ENCODE results near the gene PIGX. TPM values are rescaled to one million over a fixed set of nuclear protein-coding genes. Genes with fewer than 3 reads are reported as not detected.

PIGX gene
- total and polyA plus RNA-seq, 2 of the 4 experiments (the other 2 are of a cell fraction), result 9.4 to 14.5 TPM

GRCh38 chr3:196673632-196674031, 38.5 kb upstream of the PIGX start:
- no peak overlapping the region for H3K27ac ChIP-seq (ENCODE audit: insufficient read depth, low read length)
- H3K56ac ChIP-seq (ENCODE audit: extremely low read depth, insufficient read depth, low read length), result no peak overlapping the region
- H3K14ac ChIP-seq (replicated peaks; ENCODE audit: low read depth, low read length), result no peak overlapping the region
- no peaks in the 10 kb centered on the region for H3K79me1 ChIP-seq (ENCODE audit: low read depth in 1 of 2, low read length in 2 of 2)
- no peak overlapping the region for H2BK20ac ChIP-seq (ENCODE audit: low read depth, low read length)
- H3K9me1 ChIP-seq (ENCODE audit: insufficient read depth, low read length), result no peaks in the 10 kb centered on the region
- no peak overlapping the region for H2AK5ac ChIP-seq (ENCODE audit: low read depth, low read length)
- intact Hi-C loops (cut with micrococcal nuclease), result no loop called here
- H2AK9ac ChIP-seq (replicated peaks; ENCODE audit: low read depth, low read length, poor library complexity), result no peak overlapping the region
- H3K23ac ChIP-seq (ENCODE audit: low read depth, low read length), result no peak overlapping the region
- ChIA-PET POLR2A (ENCODE audit: unreplicated experiment) (no interaction called here), CTCF (no interaction called here)
- in situ Hi-C loops (cut with MboI; ENCODE audit: low sequenced_read_pairs), result no loop called here
- no peak overlapping the region for H2BK15ac ChIP-seq (ENCODE audit: low read depth, low read length)
- no peaks in the 10 kb centered on the region for H3K36me3 ChIP-seq (ENCODE audit: control insufficient read depth, insufficient read depth, low read length)
- H2BK120ac ChIP-seq (ENCODE audit: low read depth, low read length), result no peak overlapping the region
- H3K4me1 ChIP-seq (ENCODE audit: control insufficient read depth, insufficient read depth, low read length), result no peaks in the 10 kb centered on the region
- no peaks in the 10 kb centered on the region for H4K20me1 ChIP-seq (ENCODE audit: insufficient read depth, low read length)
- no peak overlapping the region for H4K8ac ChIP-seq (ENCODE audit: low read depth in 2 of 2, low read length in 2 of 2)
- H4K91ac ChIP-seq (ENCODE audit: insufficient read depth, low read depth, low read length), result no peak overlapping the region
- no peak overlapping the region for H2AFZ ChIP-seq (replicated peaks; ENCODE audit: low read length, poor library complexity)
- H3K9me3 ChIP-seq (ENCODE audit: control insufficient read depth, insufficient read depth, low read length), result no peaks in the 10 kb centered on the region
- H3K4me3 ChIP-seq (ENCODE audit: insufficient read depth, low read depth, low read length), result no peak overlapping the region
- ATAC-seq (ENCODE audit: low read depth), result no peak
- no peak overlapping the region for H4K5ac ChIP-seq (ENCODE audit: low read depth, low read length)
- TF ChIP-seq MAZ (IDR thresholded peaks at IDR 0.05; ENCODE audit: borderline replicate concordance, low read depth, low read length), result no peak
- no peak for DNase-seq
- H2BK5ac ChIP-seq (ENCODE audit: low read depth, low read length, poor library complexity, severe bottlenecking), result no peak overlapping the region
- H3K4me2 ChIP-seq (ENCODE audit: low read depth, low read length), result no peak overlapping the region
- dilution Hi-C loops (cut with HindIII; ENCODE audit: low sequenced_read_pairs, unreplicated experiment), result no loop called here
- BruUV-seq (replicated peaks), result no TSS peak
- no peak overlapping the region for H3K9ac ChIP-seq (ENCODE audit: low read depth, low read length)
- no peak overlapping the region for H3K18ac ChIP-seq (ENCODE audit: low read depth, low read length)
- no peak overlapping the region for H3K4ac ChIP-seq (ENCODE audit: low read depth, low read length)
- WGBS, 2 experiments (ENCODE audit: extremely low coverage in 2 of 2, insufficient read length in 1 of 2), result 63% methylated on average over 2 of the region's 3 CpGs; no CpG with 5 or more reads in 1 of the 2 experiments
- H3K27me3 ChIP-seq (ENCODE audit: control insufficient read depth, insufficient read depth, low read length), result peaks cover 23% of the 10 kb centered on the region
